Stimulated activated CD4-positive, alpha-beta T cell treated with anti-CD3 and anti-CD28 coated beads, Interleukin-12 subunit alpha, Interleukin-12 subunit beta, amount 100 ng/mL, for 4 hours (primary cell): ENCODE data around the gene COX10.
"Not testable (repeated sequence)": the region's sequence is repeated elsewhere in the genome, so short reads cannot be mapped to it uniquely, and the experiment has no call there.

Experiments used
- DNase-seq: peaks from one replicate; pipeline ENCODE4 v3.0.0-alpha.2; 2020

Gene COX10

DNA sequence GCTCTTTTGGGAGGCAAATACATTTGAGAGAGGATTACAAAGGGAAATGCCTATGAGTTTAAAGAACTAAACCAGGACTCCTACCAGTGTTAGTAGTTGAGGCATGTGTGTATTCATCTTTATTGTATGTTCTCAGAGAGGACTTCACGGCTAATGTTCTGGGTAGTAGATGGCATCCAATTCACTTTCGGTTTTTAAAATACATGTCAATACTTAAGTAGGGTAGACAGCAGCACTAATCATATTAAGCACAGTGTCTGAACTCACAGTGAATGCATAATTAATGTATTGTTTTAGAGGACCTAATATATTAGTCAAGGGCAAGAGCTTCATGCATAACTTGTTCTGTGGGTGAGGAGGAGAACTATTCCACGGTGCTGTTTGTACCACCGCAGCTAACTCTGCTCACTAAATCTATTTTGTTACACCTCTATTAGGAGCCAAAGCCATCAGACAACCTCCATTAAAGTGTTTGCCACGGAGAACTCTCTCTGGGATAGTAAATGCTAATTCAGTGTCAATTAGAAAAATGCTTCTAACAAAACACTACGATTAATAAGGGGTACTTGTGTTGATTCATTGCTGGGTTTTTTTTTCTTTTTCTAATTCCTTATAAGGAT is 56.3 kb downstream of the COX10 start:
- DNase-seq: no peak

DNA sequence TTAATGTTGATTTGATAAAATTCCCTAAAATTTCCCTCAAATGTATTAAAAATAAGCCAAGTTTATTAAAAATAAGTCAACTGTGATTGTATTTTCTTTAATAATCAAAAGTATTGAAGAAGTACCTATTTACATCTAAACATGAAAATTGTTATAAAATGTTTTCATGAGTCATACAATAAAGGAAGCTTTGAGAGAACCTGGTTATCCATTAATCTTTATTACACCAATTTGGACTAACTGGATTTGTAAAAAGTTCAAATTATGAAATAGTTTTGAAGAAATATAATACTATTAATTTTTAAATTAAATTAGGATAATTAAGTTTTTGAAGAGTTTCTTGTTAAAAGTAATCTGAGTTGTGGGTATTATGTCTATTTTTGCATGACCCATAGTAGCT is 63.8 kb downstream of the COX10 start:
- no peak for DNase-seq

DNA sequence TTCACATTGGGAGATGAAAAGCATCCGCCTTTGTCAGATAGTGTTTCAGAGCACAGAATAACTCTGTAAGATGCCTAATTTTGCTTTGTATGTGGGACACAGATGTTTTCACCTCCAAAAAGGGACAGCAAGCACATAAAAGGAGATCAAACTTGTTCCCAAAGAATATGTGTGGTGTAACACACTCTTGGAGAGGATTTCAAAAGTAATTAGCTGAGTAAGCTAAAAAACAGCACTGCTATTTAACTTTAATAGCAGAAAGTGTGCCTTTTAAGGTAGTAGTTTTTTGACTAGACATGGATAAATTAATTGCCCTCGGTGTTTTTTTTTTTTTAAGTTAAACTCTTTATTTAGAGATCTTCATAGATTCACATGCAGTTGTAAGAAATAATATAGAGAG is 65.2 kb downstream of the COX10 start:
- DNase-seq: no peak

DNA sequence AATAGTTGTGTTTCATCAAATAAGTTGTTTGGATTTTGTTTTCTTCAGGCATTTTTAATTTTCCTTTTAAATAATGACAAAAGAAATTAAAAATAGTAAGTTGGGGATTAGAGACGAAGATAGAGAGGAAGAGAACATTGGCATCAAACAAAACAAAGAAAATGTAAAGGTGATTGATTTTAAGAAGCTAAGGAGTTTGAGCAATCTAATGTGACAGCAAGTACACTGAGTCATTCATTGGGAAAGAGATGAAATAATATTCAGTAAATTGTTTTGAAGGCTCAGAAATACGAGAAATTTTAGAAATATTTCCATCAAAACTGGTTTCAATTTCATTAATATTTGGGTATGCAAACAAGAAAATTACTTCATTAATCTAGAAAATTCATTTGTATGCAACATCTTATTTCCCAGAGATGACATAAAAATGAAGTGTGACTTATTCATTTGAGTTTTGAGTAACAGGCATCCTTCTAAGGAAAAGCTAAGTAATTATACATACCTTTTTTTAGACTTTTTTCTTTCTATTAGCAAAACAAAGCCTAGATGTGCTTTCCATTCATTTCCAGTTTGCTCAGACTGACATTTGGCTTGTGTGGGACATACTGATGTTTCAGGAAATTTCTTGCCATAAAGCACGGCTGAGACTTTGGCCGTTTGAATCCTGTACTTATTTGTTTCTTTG is 66.7 kb downstream of the COX10 start:
- no peak for DNase-seq

DNA sequence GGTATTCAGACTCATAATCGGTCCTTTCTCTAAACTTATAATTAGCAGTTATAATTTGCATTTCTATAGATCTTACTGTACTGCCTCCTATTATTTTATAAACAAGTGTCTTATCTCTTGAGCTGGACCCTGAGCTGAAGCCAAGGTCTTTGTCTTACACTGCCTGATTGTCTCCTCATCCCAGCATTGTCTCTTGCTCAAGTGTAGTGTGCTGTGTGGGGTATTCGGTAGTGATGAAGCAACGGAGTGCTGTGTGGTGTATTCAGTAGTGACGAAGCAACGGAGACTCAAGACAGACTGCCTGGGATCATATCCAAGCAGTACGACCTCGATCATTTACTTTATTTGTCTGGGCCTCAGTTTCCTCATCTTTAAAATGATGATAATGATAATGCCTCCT is 69.3 kb downstream of the COX10 start:
- DNase-seq: no peak

DNA sequence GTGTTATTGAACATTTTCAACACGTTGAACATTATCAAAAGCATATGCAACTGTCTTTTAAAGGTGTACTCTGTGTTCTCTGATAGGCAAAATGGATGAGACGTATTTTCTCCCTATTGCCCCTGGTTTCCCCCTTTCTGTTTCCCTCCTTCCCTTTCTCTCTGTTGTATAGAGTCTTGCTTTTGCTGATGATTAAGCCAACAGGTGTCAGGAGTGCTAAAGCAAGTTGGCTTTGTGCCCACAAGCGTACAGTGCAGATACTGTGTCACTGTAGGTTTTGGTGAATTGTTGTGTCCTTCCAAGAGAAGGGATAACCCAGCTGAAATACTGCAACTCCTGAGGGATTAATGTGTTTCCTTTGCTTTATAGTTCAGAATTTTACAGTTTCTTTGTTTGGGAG is 74.4 kb downstream of the COX10 start:
- DNase-seq: no peak

DNA sequence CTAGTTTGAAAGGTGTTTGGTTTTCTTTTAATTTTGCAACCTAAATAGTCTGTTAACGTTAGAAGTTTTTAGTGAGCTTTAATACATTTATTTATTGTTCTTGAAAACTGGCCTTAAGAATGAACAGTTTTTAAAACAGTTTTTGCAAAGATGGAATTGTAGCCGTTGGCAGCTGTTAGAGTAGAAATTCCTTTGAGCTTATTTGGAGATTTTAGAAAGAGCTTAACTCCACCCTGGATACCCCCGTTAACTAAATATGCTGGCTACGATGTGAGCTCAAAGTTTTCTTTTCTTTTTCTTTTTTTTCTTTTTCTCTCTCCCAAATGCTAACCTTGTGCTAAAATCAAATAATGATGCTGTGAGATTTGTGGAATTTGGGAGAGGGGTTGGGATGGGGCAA is 75.2 kb downstream of the COX10 start:
- no peak for DNase-seq

DNA sequence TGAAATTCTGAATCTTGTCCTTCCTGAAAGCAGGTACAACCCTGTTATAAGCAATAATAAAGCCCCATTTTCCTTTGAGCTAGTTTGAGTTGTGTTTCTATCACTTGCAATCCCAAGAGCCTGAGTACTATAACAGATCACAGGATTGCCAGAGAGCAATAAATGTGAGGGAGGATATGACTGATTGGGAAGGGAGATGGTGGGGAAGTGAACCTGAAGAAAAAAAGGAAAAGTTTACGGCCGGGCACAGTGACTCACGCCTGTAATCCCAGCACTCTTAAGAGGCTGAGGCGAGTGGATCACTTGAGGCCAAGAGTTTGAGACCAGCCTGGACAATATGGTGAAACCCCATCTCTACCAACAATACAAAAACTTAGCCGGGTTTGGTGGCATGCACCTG is 80.4 kb downstream of the COX10 start:
- no peak for DNase-seq

DNA sequence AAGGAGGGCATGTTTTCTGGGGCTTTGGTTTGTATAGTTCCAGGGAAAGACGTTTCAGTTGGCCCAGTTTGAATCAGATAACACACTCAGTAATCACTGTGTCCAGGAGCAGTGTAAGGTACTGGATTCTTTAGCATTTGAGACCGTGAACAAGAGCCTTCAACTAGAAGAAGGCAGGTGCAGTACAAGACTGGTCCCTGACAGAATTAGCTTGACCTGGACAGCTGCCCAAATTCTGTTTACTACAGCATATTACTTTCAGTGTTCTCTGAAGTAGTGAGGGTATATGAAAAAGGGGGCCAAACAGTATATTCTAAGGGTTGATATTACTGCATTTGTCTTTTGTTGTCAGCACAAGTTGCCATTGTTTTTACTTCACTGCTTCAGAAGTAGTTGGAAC is 81.3 kb downstream of the COX10 start:
- no peak for DNase-seq

DNA sequence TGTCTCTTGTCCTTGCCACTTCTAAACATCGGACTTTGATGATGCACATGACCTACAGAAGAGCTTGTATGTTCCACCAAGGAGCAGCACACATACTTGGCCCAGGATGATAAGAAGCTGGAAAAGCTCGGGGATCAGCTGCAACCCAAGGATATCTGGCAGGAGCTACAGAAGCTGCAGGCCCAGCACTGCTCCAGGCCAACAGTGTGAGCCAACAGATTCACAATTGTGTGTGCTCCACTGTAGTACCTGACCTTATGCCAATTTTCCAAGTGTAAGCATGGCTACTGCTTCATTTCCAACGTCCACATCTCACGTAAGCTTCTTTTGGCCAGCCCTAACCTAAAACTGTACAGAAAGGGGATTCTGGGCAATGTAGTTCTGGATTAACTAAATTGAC is 83.4 kb downstream of the COX10 start:
- DNase-seq: no peak

DNA sequence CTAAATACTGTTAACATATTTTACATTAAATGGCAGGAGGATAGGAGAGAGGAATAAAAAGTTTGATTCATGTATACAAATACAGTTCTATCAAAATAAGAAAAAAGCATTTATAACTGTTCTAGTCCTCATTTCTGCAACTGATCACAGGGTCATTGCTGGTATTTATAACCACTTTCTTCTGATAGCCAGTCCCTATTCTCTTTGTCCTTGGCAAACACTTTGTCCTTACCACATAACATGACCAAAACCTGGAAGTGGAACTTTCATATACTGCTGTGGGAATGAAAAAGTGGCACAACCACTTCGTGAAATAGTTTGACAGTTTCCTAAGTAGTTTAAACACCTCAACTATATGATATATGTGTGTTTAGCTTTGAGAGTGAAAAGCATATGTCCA is 84.1 kb downstream of the COX10 start:
- no peak for DNase-seq

DNA sequence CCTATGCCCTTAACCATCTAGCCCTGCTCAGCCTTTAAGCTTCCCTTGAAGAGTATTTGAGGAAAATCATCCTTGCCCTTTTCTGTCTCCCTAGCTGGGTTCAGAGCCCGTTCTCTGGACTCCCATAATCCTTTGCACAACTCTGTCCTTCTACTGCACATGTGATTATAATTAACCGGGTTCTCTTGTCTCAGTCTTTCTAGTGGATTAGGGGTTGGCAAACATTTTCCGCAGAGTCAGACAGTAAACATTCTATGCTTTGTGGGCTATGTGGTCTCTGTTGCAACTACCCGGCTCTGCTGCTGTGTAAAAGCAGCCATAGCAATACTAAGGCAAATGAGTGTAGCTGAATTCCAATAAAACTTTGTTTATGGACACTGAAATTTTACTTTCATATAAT is 87.4 kb downstream of the COX10 start:
- no peak for DNase-seq

DNA sequence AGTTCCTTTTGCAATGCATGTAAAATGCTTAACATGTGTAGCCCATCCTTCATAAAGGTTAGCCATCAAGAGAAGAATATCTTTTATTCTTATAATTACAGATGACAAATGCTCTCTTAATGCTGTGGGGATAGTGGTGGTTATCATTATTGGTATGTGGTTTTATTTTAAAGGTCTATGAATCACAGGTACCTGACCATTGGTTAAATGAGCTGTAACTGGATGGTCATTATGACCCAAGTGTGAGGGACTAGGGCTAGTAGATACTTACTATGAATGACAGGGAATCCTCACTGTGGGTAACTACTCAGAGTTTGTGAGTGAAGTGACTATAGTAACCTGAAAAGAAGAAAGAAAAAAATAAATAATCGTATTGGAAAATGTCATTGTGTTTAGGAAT is 88.5 kb downstream of the COX10 start:
- DNase-seq: no peak

DNA sequence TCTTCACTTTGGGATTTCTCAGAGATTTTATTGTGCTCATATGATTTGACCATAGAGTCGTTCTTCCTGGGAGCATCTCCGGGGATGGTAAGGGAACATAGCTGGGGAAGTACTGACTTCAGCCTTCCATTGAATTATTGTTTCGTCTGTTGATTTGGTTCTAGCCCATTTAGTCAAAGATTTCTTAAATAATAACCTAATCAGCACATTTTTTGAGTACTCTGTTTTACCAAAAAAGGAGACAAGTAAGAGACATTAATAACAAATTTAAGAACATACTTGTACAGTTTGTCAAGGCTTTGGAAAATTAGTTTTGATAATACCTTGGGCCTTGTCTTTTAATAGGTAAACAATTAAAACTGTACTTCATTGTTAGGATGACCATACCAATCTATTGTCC is 89.4 kb downstream of the COX10 start:
- DNase-seq: no peak

DNA sequence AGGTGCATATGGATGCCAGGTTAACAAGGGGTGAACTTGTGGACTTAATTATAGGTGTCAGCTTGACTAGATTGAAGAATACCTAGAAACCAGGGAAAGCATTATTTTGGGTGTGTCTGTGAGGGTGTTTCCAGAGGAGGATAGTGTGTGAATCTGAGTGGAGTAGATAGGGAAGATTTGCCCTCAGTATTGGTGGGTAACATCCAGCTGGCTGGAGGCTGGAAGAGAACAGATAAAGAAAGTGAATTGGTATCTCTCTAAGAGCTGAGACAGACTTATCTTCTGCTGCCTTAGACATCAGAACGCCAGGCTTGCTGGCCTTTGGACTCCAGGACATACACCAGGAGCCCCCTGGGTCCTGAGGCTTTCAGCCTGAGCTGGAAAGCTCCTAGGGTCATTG is 92.1 kb downstream of the COX10 start:
- DNase-seq: no peak

DNA sequence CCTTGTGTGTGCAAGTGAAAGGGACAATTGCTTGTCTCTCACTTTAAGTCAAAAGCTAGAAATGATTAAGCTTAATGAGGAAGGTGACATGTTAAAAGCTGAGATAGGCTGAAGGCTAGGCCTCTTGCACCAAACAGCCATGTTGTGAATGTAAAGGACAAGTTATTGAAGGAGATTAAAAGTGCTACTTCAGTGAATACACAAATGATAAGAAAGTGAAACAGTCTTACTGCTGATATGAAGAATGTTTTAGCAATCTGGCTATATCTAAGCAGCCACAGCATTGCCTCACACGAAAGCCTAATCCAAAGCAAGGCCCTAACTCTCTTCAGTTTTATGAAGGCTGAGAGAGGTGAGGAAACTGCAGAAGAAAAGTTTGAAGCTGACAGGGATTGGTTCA is 96.3 kb downstream of the COX10 start:
- DNase-seq: no peak

DNA sequence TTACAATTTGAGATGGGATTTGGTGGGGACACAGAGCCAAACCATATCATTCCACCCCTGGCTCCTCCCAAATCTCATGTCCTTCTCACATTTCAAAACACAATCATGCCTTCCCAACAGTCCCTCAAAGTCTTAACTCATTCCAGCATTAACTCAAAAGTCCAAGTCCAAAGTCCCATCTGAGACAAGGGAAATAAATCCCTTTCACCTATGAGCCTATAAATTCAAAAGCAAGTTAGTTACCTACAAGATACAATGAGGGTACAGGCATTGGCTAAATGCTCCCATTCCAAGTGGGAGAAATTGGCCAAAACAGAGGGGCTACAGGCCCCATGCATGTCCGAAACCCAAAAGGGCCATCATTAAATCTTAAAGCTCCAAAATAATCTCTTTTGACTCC is 98.5 kb downstream of the COX10 start:
- not testable (repeated sequence) for DNase-seq

DNA sequence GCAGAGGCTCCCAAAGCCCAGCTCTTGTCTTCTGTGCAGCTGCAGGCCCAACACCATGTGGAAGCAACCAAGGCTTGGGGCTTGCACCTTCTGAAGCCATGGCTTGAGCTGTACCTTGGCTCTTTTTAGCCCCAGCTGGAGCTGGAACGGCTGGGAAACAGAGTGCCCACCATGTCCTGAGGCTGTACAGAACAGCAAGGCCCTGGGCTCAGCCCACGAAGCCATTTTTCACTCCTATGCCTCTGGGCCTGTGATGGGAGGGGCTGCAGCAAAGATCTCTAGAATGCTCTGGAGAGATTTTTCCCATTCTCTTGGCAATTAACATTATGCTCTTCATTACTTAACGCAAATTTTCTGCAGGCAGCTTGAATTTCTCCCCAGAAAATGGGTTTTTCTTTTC is 99.3 kb downstream of the COX10 start:
- DNase-seq: no peak

DNA sequence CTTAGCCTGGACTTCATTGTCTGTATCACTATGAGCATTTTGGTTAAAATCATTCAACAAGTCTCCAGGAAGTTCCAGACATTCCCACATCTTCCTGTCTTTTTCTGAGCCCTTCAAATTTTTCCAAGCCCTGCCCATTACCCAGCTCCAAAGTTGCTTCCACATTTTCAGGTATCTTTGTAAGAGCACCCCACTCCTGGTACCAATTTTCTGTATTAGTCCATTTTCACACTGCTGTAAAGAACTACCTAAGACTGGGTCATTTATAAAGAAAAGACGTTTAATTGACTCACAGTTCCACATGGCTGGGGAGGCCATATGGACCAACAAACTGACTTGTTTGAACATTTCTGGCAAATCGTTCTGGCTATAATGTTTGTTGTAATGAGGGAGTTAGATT is 100.0 kb downstream of the COX10 start:
- DNase-seq: no peak

DNA sequence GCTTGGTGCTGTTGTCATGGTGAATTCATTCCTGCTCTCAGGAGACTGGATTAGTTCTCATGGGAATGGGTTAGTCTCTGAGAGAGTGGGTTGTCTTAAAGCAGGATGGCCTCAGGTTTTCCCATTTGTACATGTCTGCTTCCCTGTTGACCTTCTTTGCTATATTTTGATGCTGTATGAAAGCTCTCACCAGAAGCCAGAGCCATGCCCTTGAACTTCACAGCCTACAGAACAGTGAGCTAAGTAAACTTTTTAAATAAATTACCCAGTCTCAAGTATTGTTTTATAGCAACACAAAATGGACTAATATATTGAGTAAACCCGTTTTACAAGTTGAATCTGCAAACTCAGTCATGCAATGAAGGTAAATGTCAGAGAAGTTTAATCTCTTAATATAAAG is 100.6 kb downstream of the COX10 start:
- no peak for DNase-seq

DNA sequence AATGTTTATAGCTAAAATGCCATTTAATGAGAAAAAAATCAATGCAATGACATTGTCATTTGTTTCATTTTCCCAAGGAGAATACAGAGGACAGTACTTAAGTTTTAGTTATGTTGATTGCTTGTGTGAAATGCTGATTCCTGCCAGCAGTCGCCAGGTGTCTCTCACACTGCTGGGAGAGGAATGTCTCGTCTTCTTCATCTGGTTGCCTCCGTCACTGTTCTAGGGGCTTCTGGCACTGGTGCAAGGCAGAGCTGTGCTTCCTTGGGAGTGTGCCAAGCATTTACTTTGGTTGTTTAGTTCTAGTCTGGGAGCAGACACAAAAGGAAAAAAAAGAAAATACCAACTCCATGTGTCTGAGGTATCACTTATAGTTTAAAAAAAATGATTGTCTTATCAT is 107.7 kb downstream of the COX10 start:
- DNase-seq: not testable (repeated sequence)

DNA sequence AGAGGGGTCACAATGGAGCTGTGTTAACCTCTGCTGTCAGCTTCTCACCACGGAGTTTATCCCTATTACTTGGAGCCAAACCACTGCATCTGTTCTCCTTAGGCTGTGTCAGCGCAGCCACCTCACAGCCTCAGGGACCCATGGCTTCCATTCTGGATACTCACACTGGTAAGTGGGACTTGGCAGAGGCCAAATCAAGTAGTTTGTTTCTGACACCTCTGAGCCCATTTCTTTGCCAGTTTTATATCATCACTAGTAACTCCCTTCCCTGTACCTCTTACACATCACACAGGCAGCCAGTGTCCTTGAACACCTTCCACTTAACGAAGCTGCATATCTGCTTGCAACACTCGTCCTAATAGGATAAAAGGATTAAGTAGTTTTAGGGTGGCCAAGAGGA is 108.5 kb downstream of the COX10 start:
- not testable (repeated sequence) for DNase-seq

DNA sequence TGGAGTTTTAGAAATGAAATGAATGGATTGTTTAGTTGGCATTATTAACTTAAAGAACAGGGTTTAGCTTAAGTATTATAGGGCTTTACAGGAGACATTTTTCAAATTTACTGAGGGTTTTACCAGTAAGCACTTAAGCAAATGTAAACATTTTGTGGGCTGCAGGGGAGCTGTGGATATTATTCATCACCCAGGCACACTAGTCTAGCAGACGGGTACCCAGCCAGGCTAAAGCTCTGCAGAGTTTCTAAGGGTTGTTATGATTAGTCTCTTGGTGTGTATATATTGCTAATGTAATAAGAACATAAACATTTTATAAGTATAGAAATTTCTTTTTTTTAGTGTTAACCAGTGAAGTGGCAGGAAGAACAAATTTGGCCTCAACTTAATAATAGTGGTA is 110.6 kb downstream of the COX10 start:
- not testable (repeated sequence) for DNase-seq

DNA sequence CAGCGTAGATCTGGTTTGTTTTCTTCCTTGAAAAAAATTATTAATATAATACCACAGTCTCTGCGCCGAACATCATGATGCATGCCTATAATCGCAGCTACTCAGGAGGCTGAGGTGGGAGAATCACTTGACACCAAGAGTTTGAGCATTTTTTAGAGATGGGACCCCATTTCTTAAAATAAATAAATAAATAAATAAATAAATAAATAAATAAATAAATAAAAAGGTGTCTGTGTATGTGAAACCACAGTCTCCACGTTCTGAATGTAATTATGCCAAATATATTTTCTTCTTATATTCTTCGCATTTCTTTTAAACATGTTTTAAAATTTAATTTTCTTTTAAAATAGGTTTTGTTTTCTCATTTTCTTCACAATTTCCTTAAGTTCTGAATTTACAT is 112.8 kb downstream of the COX10 start:
- DNase-seq: not testable (repeated sequence)

DNA sequence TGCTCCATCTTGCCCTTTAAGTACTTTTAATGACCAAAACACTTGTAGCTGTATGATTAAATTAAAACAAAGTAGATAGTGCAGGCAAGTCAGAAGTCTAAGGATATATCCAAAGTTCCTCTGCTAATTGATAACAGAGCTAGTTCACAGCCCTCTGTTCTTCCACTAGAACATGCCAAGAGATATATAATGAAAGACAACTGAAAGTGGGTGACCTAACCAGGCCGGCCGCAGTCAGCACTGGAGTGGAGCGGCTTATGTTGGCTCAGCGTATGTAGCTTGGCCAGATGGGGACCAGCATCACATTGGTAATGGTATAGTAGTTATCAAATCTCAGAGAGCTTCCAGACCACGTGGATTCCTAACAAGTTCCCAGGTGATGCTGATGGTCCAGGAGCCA is 115.2 kb downstream of the COX10 start:
- not testable (repeated sequence) for DNase-seq
